H1 (cell line): ENCODE data around the gene KRTAP4-2. TPM values are rescaled to one million over a fixed set of nuclear protein-coding genes. Genes with fewer than 3 reads are reported as not detected.

Experiments
- CTCF ChIA-PET: fragments of 300-600 bp; sonication (Branson Sonifier 250); formaldehyde crosslinking; loops from one replicate; lab custom pipeline; 2021; ENCODE audit not compliant: partially characterized antibody; lab: Charles Lee
- POLR2A ChIA-PET: fragments of 300-600 bp; sonication (Branson Sonifier 250); formaldehyde crosslinking; loops from one replicate; lab custom pipeline; 2021; ENCODE audit warnings: inconsistent platforms; ENCODE audit not compliant: partially characterized antibody; lab: Charles Lee
- DNase-seq, 2 experiments: peaks; one replicate each; pipeline versions ENCODE4 v3.0.0 to v3.0.0-alpha.2; 2010 to 2022; ENCODE audit warnings: low spot score in 2 of 2, low read depth in 1 of 2, mixed read lengths in 1 of 2
- FAIRE-seq: peaks from 2 replicates; lab custom pipeline; 2011; peaks lifted over from hg19 to GRCh38; lab: Jason Lieb, UNC
- H2AFZ ChIP-seq: 2 replicates; pipeline ENCODE4 v1.8.1; 2012; ENCODE audit warnings: low read length, inconsistent platforms
- H2AK5ac ChIP-seq: 2 replicates; pipeline ENCODE4 v1.6.1; 2013; ENCODE audit warnings: low read depth, low read length
- H2BK120ac ChIP-seq: replicated peaks from 2 replicates; pipeline ENCODE3; 2013; ENCODE audit warnings: low read depth, low read length, inconsistent platforms
- H2BK12ac ChIP-seq: 2 replicates; pipeline ENCODE4 v1.6.1; 2013; ENCODE audit warnings: low read depth, low read length
- H2BK15ac ChIP-seq: 2 replicates; pipeline ENCODE4 v1.6.1; 2013; ENCODE audit warnings: low read length
- H2BK20ac ChIP-seq: 2 replicates; pipeline ENCODE4 v1.6.1; 2013; ENCODE audit warnings: low read length
- H2BK5ac ChIP-seq: 2 replicates; pipeline ENCODE4 v1.6.1; 2013; ENCODE audit warnings: low read depth, low read length
- H3K14ac ChIP-seq: 2 replicates; pipeline ENCODE4 v1.6.1; 2013; ENCODE audit warnings: inconsistent platforms; ENCODE audit not compliant: insufficient read length
- H3K18ac ChIP-seq: 2 replicates; pipeline ENCODE4 v1.6.1; 2013; ENCODE audit warnings: low read length; ENCODE audit errors: extremely low read depth
- H3K23ac ChIP-seq: 2 replicates; pipeline ENCODE4 v1.6.1; 2013; ENCODE audit warnings: inconsistent platforms; ENCODE audit not compliant: insufficient read length
- H3K23me2 ChIP-seq: 2 replicates; pipeline ENCODE4 v1.6.1; 2013; ENCODE audit warnings: low read depth, low read length
- H3K27ac ChIP-seq: 2 replicates; pipeline ENCODE4 v1.6.1; 2011; ENCODE audit warnings: low read depth, low read length, inconsistent platforms
- H3K27me3 ChIP-seq, 4 experiments: replicated peaks in 1 of 4; 1 replicate in 1 of 4; 2 replicates in 3 of 4; pipeline versions ENCODE4 v1.6.1 to v1.8.1; 2011 to 2013; ENCODE audit warnings: low read length in 3 of 4, mild to moderate bottlenecking in 3 of 4, inconsistent platforms in 2 of 4, mixed read lengths in 2 of 4, moderate library complexity in 1 of 4; ENCODE audit not compliant: control insufficient read depth in 3 of 4, insufficient read depth in 3 of 4; ENCODE audit errors: extremely low read depth in 1 of 4
- H3K36me3 ChIP-seq, 4 experiments: 2 replicates each; pipeline versions ENCODE4 v1.6.1 to v1.8.1; 2011 to 2013; ENCODE audit warnings: mild to moderate bottlenecking in 4 of 4, low read length in 3 of 4, moderate library complexity in 2 of 4, control low read depth in 1 of 4, inconsistent platforms in 1 of 4; ENCODE audit not compliant: insufficient read depth in 4 of 4, control insufficient read depth in 2 of 4
- H3K4ac ChIP-seq: replicated peaks from 2 replicates; pipeline ENCODE3; 2013; ENCODE audit warnings: low read length, low read depth, mixed read lengths, inconsistent platforms; ENCODE audit not compliant: insufficient read length
- H3K4me1 ChIP-seq, 4 experiments: replicated peaks in 1 of 4; 1 replicate in 1 of 4; 2 replicates in 3 of 4; pipeline versions ENCODE4 v1.6.1 to v1.8.1; 2011 to 2013; ENCODE audit warnings: low read length in 3 of 4, inconsistent platforms in 2 of 4, mixed read lengths in 1 of 4; ENCODE audit not compliant: insufficient read depth in 4 of 4, control insufficient read depth in 3 of 4
- H3K4me2 ChIP-seq, 2 experiments: 2 replicates each; pipeline versions ENCODE4 v1.6.1 to v1.8.1; 2011 to 2013; ENCODE audit warnings: low read depth in 2 of 2, low read length in 2 of 2, control low read depth in 1 of 2, inconsistent platforms in 1 of 2, mild to moderate bottlenecking in 1 of 2; ENCODE audit not compliant: insufficient read depth in 1 of 2
- H3K4me3 ChIP-seq, 4 experiments: fragments of 200-600, 300-600 bp in 1 of 4; sonication (generic), shearing (Covaris generic), sonication (Bioruptor Twin) in 1 of 4; 2 replicates each; pipeline versions ENCODE4 v1.5.1 to v1.8.1; 2011 to 2016; ENCODE audit warnings: low read length in 4 of 4, low read depth in 3 of 4, control low read depth in 2 of 4, inconsistent platforms in 2 of 4, mild to moderate bottlenecking in 2 of 4, mixed read lengths in 1 of 4, moderate library complexity in 1 of 4; ENCODE audit not compliant: insufficient read depth in 2 of 4; ENCODE audit errors: extremely low read depth in 1 of 4
- H3K56ac ChIP-seq: replicated peaks from 2 replicates; pipeline ENCODE3; 2013; ENCODE audit warnings: low read depth, mild to moderate bottlenecking, mixed read lengths, low read length, inconsistent platforms; ENCODE audit not compliant: insufficient read length
- H3K79me1 ChIP-seq: 2 replicates; pipeline ENCODE4 v1.6.1; 2013; ENCODE audit warnings: low read depth, low read length, control low read depth
- H3K79me2 ChIP-seq, 2 experiments: 2 replicates each; pipeline versions ENCODE4 v1.6.1 to v1.8.1; 2012 to 2013; ENCODE audit warnings: low read length in 2 of 2, mild to moderate bottlenecking in 2 of 2, inconsistent platforms in 1 of 2; ENCODE audit not compliant: insufficient read depth in 2 of 2, control insufficient read depth in 1 of 2
- H3K9ac ChIP-seq, 4 experiments: replicated peaks in 1 of 4; 1 replicate in 1 of 4; 2 replicates in 3 of 4; pipeline versions ENCODE4 v1.6.1 to v1.8.1; 2011 to 2013; ENCODE audit warnings: low read depth in 3 of 4, low read length in 3 of 4, control low read depth in 2 of 4, mild to moderate bottlenecking in 2 of 4, moderate library complexity in 2 of 4, inconsistent platforms in 1 of 4; ENCODE audit errors: extremely low read depth in 1 of 4
- H3K9me3 ChIP-seq, 2 experiments: 2 replicates each; pipeline versions ENCODE4 v1.6.1 to v1.8.1; 2012 to 2013; ENCODE audit warnings: mild to moderate bottlenecking in 2 of 2, moderate library complexity in 2 of 2, control low read depth in 1 of 2, inconsistent platforms in 1 of 2, low read depth in 1 of 2, low read length in 1 of 2, mixed read lengths in 1 of 2; ENCODE audit not compliant: insufficient read depth in 2 of 2
- H4K20me1 ChIP-seq, 2 experiments: replicated peaks in 1 of 2; 2 replicates each; pipeline versions ENCODE3 to v1.8.1; 2011 to 2013; ENCODE audit warnings: inconsistent platforms in 2 of 2, low read length in 2 of 2, mild to moderate bottlenecking in 1 of 2; ENCODE audit not compliant: insufficient read depth in 2 of 2, control insufficient read depth in 1 of 2
- H4K5ac ChIP-seq: 2 replicates; pipeline ENCODE4 v1.6.1; 2013; ENCODE audit warnings: low read length, low read depth, mixed read lengths, inconsistent platforms; ENCODE audit not compliant: insufficient read length
- H4K8ac ChIP-seq: 2 replicates; pipeline ENCODE4 v1.8.0; 2013; ENCODE audit warnings: mild to moderate bottlenecking, moderate library complexity, low read length, inconsistent platforms; ENCODE audit not compliant: insufficient read depth; ENCODE audit errors: extremely low read depth
- H4K91ac ChIP-seq: replicated peaks from 2 replicates; pipeline ENCODE3; 2013; ENCODE audit warnings: low read length, mixed read lengths, inconsistent platforms; ENCODE audit not compliant: insufficient read length
- CHD1 ChIP-seq: IDR thresholded peaks from 2 replicates; pipeline ENCODE4 v1.6.1; 2012; ENCODE audit warnings: low read depth, low read length, improper control_type of control experiment
- EZH2 ChIP-seq: fragments of 200-600 bp; sonication (generic); IDR thresholded peaks from 2 replicates; pipeline ENCODE4 v1.7.1; 2012; ENCODE audit warnings: low read depth, mild to moderate bottlenecking, moderate library complexity, low read length, inconsistent platforms; ENCODE audit not compliant: severe bottlenecking
- MAFK ChIP-seq: IDR thresholded peaks from 2 replicates; pipeline ENCODE4 v1.6.1; 2012; ENCODE audit warnings: low read depth, mild to moderate bottlenecking, improper control_type of control experiment, low read length
- SUZ12 ChIP-seq: fragments of 200-600 bp; sonication (generic); IDR thresholded peaks from 2 replicates; pipeline ENCODE4 v1.6.1; 2012; ENCODE audit warnings: mild to moderate bottlenecking, inconsistent platforms, low read length, moderate library complexity, mixed read lengths
- WGBS, 2 experiments: shearing (Covaris generic) in 1 of 2; methylation state at CpG; one replicate each; pipeline versions ENCODE4 v1.1.6 to v1.1.7; 2013 to 2015; ENCODE audit warnings: low lambda C conversion rate in 2 of 2, mixed read lengths in 2 of 2, inconsistent platforms in 1 of 2, low coverage in 1 of 2, missing lambda C conversion rate in 1 of 2; ENCODE audit not compliant: insufficient replicate concordance in 2 of 2, insufficient coverage in 1 of 2, insufficient read length in 1 of 2; ENCODE audit errors: extremely low coverage in 1 of 2, missing lambda C conversion rate in 1 of 2; 5-methylcytosine and 5-hydroxymethylcytosine counted together
- polyA plus RNA-seq, 7 experiments: library from polyadenylated mRNA; depleted of rRNA in 3 of 7; stranded (reverse) in 5 of 7; unstranded in 2 of 7; fragments of >200 nt in 5 of 7; fragments of 200-250 nt in 2 of 7; gene quantifications; 1 replicate in 5 of 7; 2 replicates in 1 of 7; 4 replicates in 1 of 7; pipeline versions ENCODE4 v1.2.1 to v1.2.3, GENCODE V29; 2011 to 2013; ENCODE audit warnings: missing spikeins in 2 of 7, mixed read lengths in 2 of 7
- total RNA-seq: library from RNA; stranded (reverse); fragmentation: NEBNext Ultra II Directional; extraction: Animal tissue kit (Norgen Biotek cat#: 25700); gene quantifications from 2 replicates; pipeline ENCODE4 v1.2.1, GENCODE V29; 2021
- TF ChIP-seq, protein P1 (sequence below): IDR thresholded peaks from 2 replicates; pipeline ENCODE4 v1.6.1; 2012; ENCODE audit warnings: low read length, inconsistent platforms

KRTAP4-2 gene
- total and polyA plus RNA-seq, 2 of the 8 experiments (the other 6 are each of a cell fraction or from before 2014, with no cell fraction given) = not detected

DNA sequence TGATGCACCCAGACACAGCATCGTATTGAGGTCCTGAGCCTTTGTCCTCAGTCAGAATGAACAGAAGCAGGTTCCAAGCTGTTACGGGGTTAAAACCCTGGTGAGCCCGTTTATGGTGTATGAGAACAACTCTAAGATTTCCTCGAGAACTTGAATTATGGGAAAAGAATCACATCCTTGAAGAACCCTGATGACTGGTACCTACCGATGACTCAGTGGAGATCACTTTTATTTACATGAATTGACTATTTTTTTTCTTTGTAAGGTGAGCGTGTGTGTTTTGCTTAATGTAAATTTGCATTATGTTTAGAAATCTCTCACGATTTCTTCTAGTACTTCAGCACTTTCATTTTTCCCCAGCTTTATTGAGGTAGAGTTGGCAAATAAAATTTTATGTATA, 14.2 kb downstream of the KRTAP4-2 start:
- FAIRE-seq = no peak
- WGBS, 2 experiments = 97% methylated on average over 7 of the region's 7 CpGs; no CpG with 5 or more reads in 1 of the 2 experiments

More for the DNA sequence above, 14.2 kb downstream of the KRTAP4-2 start:
- H3K56ac ChIP-seq = no peak overlapping the region
- no peak overlapping the region for H3K4ac ChIP-seq
- no peak overlapping the region for H2AFZ ChIP-seq
- H3K18ac ChIP-seq = no peak overlapping the region
- no peak for TF ChIP-seq CHD1
- TF ChIP-seq EZH2 = no peak
- TF ChIP-seq MAFK = no peak
- TF ChIP-seq, protein P1, sequence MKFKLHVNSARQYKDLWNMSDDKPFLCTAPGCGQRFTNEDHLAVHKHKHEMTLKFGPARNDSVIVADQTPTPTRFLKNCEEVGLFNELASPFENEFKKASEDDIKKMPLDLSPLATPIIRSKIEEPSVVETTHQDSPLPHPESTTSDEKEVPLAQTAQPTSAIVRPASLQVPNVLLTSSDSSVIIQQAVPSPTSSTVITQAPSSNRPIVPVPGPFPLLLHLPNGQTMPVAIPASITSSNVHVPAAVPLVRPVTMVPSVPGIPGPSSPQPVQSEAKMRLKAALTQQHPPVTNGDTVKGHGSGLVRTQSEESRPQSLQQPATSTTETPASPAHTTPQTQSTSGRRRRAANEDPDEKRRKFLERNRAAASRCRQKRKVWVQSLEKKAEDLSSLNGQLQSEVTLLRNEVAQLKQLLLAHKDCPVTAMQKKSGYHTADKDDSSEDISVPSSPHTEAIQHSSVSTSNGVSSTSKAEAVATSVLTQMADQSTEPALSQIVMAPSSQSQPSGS = no peak
- no peak for TF ChIP-seq SUZ12
- H2BK12ac ChIP-seq = no peak overlapping the region
- H3K27me3 ChIP-seq = no peaks in the 10 kb centered on the region
- no peak overlapping the region for H3K4me3 ChIP-seq
- H3K4me1 ChIP-seq = peaks cover 0 to 4% (median 1%) of the 10 kb centered on the region in 4 experiments; a peak in 1 of 7 replicates
- H2AK5ac ChIP-seq = no peak overlapping the region
- no peak overlapping the region for H2BK20ac ChIP-seq
- CTCF ChIA-PET = no interaction called here
- H4K91ac ChIP-seq = no peak overlapping the region
- H4K8ac ChIP-seq = no peak overlapping the region
- H3K23ac ChIP-seq = no peak overlapping the region
- H2BK120ac ChIP-seq = no peak overlapping the region
- H3K4me2 ChIP-seq = no peak overlapping the region
- H3K14ac ChIP-seq = no peak overlapping the region
- no peaks in the 10 kb centered on the region for H3K79me1 ChIP-seq
- no peaks in the 10 kb centered on the region for H3K79me2 ChIP-seq
- no peak overlapping the region for H2BK15ac ChIP-seq
- H3K27ac ChIP-seq = no peak overlapping the region
- H4K5ac ChIP-seq = no peak overlapping the region
- no peak overlapping the region for H2BK5ac ChIP-seq
- POLR2A ChIA-PET = no interaction called here
- H3K36me3 ChIP-seq = no peaks in the 10 kb centered on the region
- H3K9ac ChIP-seq = no peak overlapping the region
- no peak for DNase-seq
- no peaks in the 10 kb centered on the region for H3K23me2 ChIP-seq
- no peaks in the 10 kb centered on the region for H4K20me1 ChIP-seq
- H3K9me3 ChIP-seq = no peaks in the 10 kb centered on the region; a peak in 1 of 4 replicates
